ENCODE results near the gene TRIM46. TPM values are rescaled to one million over a fixed set of nuclear protein-coding genes. Genes with fewer than 3 reads are reported as not detected.
A peak's percentile ranks its signal among the peaks of the same experiment; 100 is the strongest.

The TRIM46 gene
- total RNA-seq, 1 experiment from 2014 or later: 18.4 TPM

DNA sequence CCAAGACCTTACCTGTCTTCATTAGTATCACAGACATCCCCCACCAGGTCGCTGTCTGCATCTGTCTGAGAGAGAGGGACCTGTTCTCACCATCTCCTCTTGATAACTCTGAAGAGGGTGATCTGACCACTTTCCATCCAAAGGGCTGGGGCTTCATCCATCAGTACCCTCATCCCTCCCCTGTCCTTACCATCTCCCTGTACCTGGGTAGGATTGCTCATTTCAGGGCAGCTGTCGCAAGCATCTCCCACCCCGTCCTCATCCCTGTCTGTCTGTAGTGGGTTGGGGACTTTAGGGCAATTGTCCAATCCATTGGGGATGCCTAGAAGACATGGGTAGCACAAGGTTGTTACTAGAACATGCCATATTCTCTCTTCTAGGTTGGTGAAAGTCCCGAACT, 26.1 kb downstream of the TRIM46 start:
- no peak overlapping the region; a peak in 1 of 5 replicates for H3K4me3 Mint-ChIP-seq
- peaks cover 0 to 4% of the 10 kb centered on the region in 2 experiments; a peak in 2 of 5 replicates for H3K9me3 Mint-ChIP-seq
- Histone ChIP-seq H3K23me2 (ENCODE audit: insufficient read length, low read depth, low read length, poor library complexity, severe bottlenecking) (peaks cover 15% of the 10 kb centered on the region), H3K4me1 (ENCODE audit: insufficient read depth, low read length) (peaks cover 7% of the 10 kb centered on the region), H3K4me2 (ENCODE audit: insufficient read depth, insufficient read length, low read length) (no peak overlapping the region), H3K79me2 (ENCODE audit: insufficient read depth, low read length) (peaks cover 13% of the 10 kb centered on the region; the same call in 1 of the 2 replicates), H2BK15ac (ENCODE audit: low read depth, low read length) (no peak overlapping the region), H3K9ac (ENCODE audit: extremely low read depth, insufficient read length, low read length) (no peak overlapping the region), H3K27ac (ENCODE audit: insufficient read length, low read depth, low read length) (no peak overlapping the region), H3K9me3 (ENCODE audit: control insufficient read depth, low read depth, low read length) (no peaks in the 10 kb centered on the region), H2BK120ac (ENCODE audit: low read depth, low read length, poor library complexity, severe bottlenecking) (no peak overlapping the region), H2AK5ac (ENCODE audit: insufficient read length, low read length) (no peak overlapping the region), H2BK12ac (ENCODE audit: insufficient read length, low read depth, low read length) (no peak overlapping the region), H2BK5ac (ENCODE audit: insufficient read length, low read length) (no peak overlapping the region), H3K79me1 (ENCODE audit: insufficient read depth, low read depth, low read length, poor library complexity, severe bottlenecking) (no peaks in the 10 kb centered on the region), H4K8ac (replicated peaks; ENCODE audit: insufficient read length, low read depth, low read length) (no peak overlapping the region), H3K14ac (ENCODE audit: insufficient read depth, low read length) (no peak overlapping the region), H4K5ac (ENCODE audit: insufficient read length, low read depth, low read length) (no peak overlapping the region), H2BK20ac (ENCODE audit: low read depth, low read length, poor library complexity, severe bottlenecking) (no peak overlapping the region), H3K4ac (ENCODE audit: low read depth, low read length) (no peak overlapping the region), H3K27me3 (ENCODE audit: insufficient read depth, low read length) (no peaks in the 10 kb centered on the region), H3K23ac (ENCODE audit: insufficient read length, low read depth, low read length) (no peak overlapping the region), H3T11ph (ENCODE audit: low read length) (no peak overlapping the region), H2AFZ (ENCODE audit: low read length) (no peak overlapping the region), H4K91ac (ENCODE audit: insufficient read length, low read depth, low read length) (no peak overlapping the region), H3K56ac (ENCODE audit: insufficient read length, low read depth, low read length) (no peak overlapping the region), H4K20me1 (ENCODE audit: control insufficient read depth, insufficient read depth, insufficient read length) (peaks cover 5% of the 10 kb centered on the region), H3K18ac (ENCODE audit: insufficient read length, low read depth, low read length) (no peak overlapping the region)
- TF ChIP-seq, protein P1, sequence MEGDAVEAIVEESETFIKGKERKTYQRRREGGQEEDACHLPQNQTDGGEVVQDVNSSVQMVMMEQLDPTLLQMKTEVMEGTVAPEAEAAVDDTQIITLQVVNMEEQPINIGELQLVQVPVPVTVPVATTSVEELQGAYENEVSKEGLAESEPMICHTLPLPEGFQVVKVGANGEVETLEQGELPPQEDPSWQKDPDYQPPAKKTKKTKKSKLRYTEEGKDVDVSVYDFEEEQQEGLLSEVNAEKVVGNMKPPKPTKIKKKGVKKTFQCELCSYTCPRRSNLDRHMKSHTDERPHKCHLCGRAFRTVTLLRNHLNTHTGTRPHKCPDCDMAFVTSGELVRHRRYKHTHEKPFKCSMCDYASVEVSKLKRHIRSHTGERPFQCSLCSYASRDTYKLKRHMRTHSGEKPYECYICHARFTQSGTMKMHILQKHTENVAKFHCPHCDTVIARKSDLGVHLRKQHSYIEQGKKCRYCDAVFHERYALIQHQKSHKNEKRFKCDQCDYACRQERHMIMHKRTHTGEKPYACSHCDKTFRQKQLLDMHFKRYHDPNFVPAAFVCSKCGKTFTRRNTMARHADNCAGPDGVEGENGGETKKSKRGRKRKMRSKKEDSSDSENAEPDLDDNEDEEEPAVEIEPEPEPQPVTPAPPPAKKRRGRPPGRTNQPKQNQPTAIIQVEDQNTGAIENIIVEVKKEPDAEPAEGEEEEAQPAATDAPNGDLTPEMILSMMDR (conservative IDR thresholded peaks at IDR 0.05): no peak
- H3K27ac Mint-ChIP-seq: peak overlapping the region in 1 of 3 experiments; percentile 64; a peak in 2 of 7 replicates
- peaks cover 2% of the 10 kb centered on the region; the same call in 1 of the 2 replicates for H3K27me3 Mint-ChIP-seq (ENCODE audit: low read depth)
- no peak for DNase-seq
- peaks cover 67 to 95% (median 89%) of the 10 kb centered on the region in 3 experiments for H3K36me3 Mint-ChIP-seq (ENCODE audit: insufficient read depth in 1 of 3, low read depth in 3 of 3)
- no CpG with 5 or more reads among the region's 4 CpGs for WGBS (ENCODE audit: extremely low coverage, insufficient read length, low lambda C conversion rate)
- H3K4me1 Mint-ChIP-seq: peaks cover 16 to 30% of the 10 kb centered on the region in 2 experiments

Measured in H9 (cell line).